Gastroesophageal sphincter (tissue), 4 donors: ENCODE data around the gene NPC1L1. TPM values are rescaled to one million over a fixed set of nuclear protein-coding genes. Genes with fewer than 3 reads are reported as not detected.
"Not testable (repeated sequence)": the region's sequence is repeated elsewhere in the genome, so short reads cannot be mapped to it uniquely, and the experiment has no call there.

Source experiments
- ATAC-seq: fragments of 150-250 bp; one replicate; pipeline ENCODE4 v1.9.1; 2016; ENCODE audit warnings: mild to moderate bottlenecking, moderate library complexity
- H3K27ac ChIP-seq, 4 donors: fragments of 200-600 bp; sonication (generic) in 3 of 4; 1 replicate in 3 of 4; 2 replicates in 1 of 4; pipeline ENCODE4 v1.5.1; 2016 to 2019
- H3K27me3 ChIP-seq: fragments of 200-600 bp; sonication (generic); one replicate; pipeline ENCODE4 v1.5.1; 2019
- H3K36me3 ChIP-seq, 2 donors: fragments of 200-600 bp; sonication (generic); one replicate each; pipeline ENCODE4 v1.5.1; 2019; ENCODE audit warnings: control low read depth in 1 of 2
- H3K4me1 ChIP-seq, 3 donors: fragments of 200-600 bp; sonication (generic); 1 replicate in 2 of 3; 2 replicates in 1 of 3; pipeline ENCODE4 v1.5.1; 2016 to 2019; ENCODE audit warnings: control low read depth in 2 of 3
- H3K4me3 ChIP-seq, 2 donors: fragments of 200-600 bp; sonication (generic); one replicate each; pipeline ENCODE4 v1.5.1; 2019; ENCODE audit warnings: mild to moderate bottlenecking in 1 of 2, moderate library complexity in 1 of 2
- H3K9me3 ChIP-seq, 3 donors: fragments of 200-600 bp; sonication (generic); one replicate each; pipeline ENCODE4 v1.5.1; 2017 to 2019; ENCODE audit warnings: control low read depth in 2 of 3
- CTCF ChIP-seq, 4 experiments: fragments of 200-600 bp in 2 of 4; fragments of 450-650 bp in 2 of 4; sonication (generic) in 1 of 4; IDR thresholded peaks; one replicate each; pipeline ENCODE4 v1.5.1; 2017 to 2019; ENCODE audit warnings: antibody characterized with exemption in 4 of 4, mild to moderate bottlenecking in 2 of 4, moderate library complexity in 2 of 4
- EP300 ChIP-seq: sonication (generic); formaldehyde crosslinking; IDR thresholded peaks from one replicate; pipeline ENCODE4 v1.6.1; 2017; ENCODE audit warnings: antibody characterized with exemption, mild to moderate bottlenecking
- POLR2A ChIP-seq, 2 donors: fragments of 450-650 bp; IDR thresholded peaks; one replicate each; pipeline ENCODE4 v1.6.1; 2017; ENCODE audit warnings: antibody characterized with exemption in 2 of 2, mild to moderate bottlenecking in 2 of 2, moderate library complexity in 1 of 2
- POLR2AphosphoS5 ChIP-seq: sonication (generic); formaldehyde crosslinking; IDR thresholded peaks from one replicate; pipeline ENCODE4 v1.6.1; 2017; ENCODE audit warnings: antibody characterized with exemption
- WGBS, 2 donors: methylation state at CpG; one replicate each; pipeline ENCODE4 v1.1.5; 2018; ENCODE audit warnings: low coverage in 1 of 2; 5-methylcytosine and 5-hydroxymethylcytosine counted together
- total RNA-seq, 4 donors: library from RNA; depleted of rRNA; stranded (reverse); fragments of >200 nt; gene quantifications; one replicate each; pipeline ENCODE4 v1.1.0, GENCODE V29; 2016

Gene NPC1L1
- total RNA-seq, 4 donors from 2014 or later, result 0.08 to 0.27 (median 0.16) TPM; not detected in 1

DNA sequence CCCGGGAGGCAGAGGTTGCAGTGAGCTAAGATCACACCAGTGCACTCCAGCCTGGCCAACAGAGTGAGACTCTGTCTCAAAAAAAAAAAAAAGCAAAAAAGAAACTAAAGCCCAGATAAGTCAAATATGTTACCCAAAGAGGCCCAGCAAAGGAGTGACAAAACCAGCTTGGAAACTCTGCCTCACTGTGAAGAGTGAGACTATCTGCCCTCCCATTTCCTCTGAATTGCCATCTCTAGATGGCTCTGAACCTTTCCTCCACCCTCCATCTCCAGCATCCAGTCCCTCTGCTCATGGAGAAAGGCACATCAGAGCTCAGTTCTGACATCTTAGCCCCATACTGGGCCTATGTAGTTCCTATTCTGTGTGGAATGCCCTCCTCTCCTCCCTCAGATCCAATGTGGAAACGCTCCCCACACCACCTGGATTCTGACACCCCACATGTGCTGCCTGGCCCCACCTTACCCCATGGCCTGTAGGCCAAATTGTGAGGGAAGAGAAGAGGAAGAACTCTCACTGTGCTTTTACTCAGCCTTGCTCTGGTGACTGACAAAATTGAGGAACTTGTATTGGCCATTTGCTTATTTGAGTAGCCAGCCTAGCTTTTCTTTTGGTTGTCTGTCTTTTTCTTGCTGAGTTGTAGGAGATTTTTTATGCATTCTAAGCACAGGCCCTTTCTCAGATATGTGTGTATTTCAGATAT lies 32.7 kb downstream of the NPC1L1 start:
- no peak for ATAC-seq
- 29 to 50% methylated on average over 1 to 2 of the region's 2 CpGs for WGBS, 2 donors
- Histone ChIP-seq H3K36me3 (no peaks in the 10 kb centered on the region), H3K9me3 (no peaks in the 10 kb centered on the region), H3K27me3 (peaks cover 5% of the 10 kb centered on the region), H3K4me1 (no peaks in the 10 kb centered on the region), H3K4me3 (no peak overlapping the region), H3K27ac (no peak overlapping the region)
- TF ChIP-seq POLR2AphosphoS5 (no peak), EP300 (no peak), CTCF (IDR thresholded peaks at IDR 0.05) (no peak), POLR2A (IDR thresholded peaks at IDR 0.05) (no peak)

DNA sequence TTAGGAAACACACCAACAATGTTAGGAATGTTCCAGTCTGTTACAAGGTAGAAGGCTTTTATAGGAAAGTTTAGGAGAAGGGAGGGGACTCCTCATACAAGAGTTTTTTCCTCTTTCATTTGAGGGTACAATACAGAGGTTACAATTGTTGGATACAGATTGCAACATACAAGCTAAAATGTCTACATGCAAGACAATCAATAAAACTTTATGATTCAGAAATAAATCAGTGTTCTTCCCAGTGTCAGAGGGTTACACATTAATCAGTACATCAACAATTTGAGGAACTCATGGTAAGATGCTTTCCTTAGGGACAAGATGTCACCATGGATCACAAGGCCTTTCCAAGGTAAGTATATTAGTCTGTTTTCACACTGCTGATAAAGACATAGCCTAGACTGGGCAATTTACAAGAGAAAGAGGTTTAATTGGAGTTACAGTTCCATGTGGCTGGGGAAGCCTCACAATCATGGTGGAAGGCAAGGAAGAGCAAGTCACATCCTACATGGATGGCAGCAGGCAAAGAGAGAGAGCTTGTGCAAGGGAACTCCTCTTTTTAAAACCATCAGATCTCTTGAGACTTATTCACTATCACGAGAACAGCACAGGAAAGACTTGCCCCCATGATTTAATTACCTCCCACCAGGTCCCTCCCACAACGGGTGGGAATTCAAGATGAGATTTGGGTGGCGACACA lies 34.4 kb downstream of the NPC1L1 start:
- not testable (repeated sequence) for H3K9me3 ChIP-seq, H3K27me3 ChIP-seq, H3K36me3 ChIP-seq, H3K4me3 ChIP-seq, ATAC-seq, H3K27ac ChIP-seq, H3K4me1 ChIP-seq
- WGBS, 2 donors, result 66 to 82% methylated on average over 3 of the region's 3 CpGs

DNA sequence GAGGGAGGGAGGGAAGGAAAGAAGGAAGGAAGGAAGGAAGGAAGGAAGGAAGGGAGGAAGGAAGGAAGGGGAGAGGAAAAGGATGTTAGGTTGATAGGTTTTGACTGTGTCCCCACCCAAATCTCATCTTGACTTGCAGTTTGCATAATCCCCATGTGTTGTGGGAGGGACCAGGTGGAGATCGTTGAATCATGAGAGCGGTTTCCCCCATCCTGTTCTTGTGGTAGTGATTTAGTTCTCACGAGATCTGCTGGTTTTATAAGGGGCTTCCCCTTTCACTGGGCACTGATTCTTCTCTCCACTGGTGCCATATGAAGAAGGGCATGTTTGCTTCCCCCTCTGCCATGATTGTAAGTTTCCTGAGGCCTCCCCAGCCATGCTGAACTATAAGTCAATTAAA lies 35.5 kb downstream of the NPC1L1 start:
- no peak overlapping the region for H3K4me3 ChIP-seq
- H3K9me3 ChIP-seq, result no peaks in the 10 kb centered on the region
- H3K27me3 ChIP-seq, result peaks cover 5% of the 10 kb centered on the region
- ATAC-seq, result no peak
- H3K36me3 ChIP-seq, result no peaks in the 10 kb centered on the region
- H3K4me1 ChIP-seq, result no peaks in the 10 kb centered on the region
- 61 to 83% methylated on average over 3 of the region's 3 CpGs for WGBS, 2 donors
- H3K27ac ChIP-seq, result no peak overlapping the region
- TF ChIP-seq POLR2AphosphoS5 (no peak), EP300 (no peak), CTCF (IDR thresholded peaks at IDR 0.05) (no peak), POLR2A (IDR thresholded peaks at IDR 0.05) (no peak)

DNA sequence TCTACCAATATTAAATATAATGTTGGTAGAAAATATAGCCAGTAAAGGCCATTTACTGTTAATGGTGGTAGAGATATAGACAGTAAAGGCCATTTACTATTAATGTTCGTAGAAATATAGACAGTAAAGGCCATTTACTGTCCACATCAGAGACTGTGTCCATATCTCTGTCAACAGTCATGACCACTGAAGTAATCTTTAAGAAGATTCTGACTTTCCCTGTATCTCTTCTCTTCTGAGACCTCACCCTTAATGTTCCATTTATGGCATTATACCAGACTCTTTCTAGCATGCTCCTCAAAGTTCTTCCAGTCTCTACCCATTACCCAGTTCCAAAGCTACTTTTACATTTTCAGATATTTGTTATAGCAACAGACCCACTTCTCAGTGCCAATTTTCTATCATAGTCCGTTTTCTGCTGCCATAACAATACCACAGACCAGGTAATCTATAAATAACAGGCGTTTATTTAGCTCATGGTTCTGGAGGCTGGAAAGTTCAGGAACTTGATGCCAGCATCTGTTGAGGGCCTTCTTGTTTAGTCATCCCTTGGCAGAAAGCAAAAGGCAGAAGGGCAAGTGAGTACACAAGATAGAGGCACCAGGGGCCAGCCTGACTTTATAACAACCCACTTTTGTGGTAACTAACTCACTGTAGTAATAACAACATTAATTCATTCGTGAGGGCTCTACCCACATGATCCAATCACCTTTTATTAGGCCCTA lies 42.7 kb downstream of the NPC1L1 start:
- TF ChIP-seq CTCF (IDR thresholded peaks at IDR 0.05) (no peak), POLR2A (IDR thresholded peaks at IDR 0.05) (no peak), POLR2AphosphoS5 (no peak)
- Histone ChIP-seq H3K4me3 (no peak overlapping the region), H3K27ac (no peak overlapping the region), H3K36me3 (no peaks in the 10 kb centered on the region), H3K9me3 (no peaks in the 10 kb centered on the region), H3K4me1 (peaks cover 0 to 3% (median 0%) of the 10 kb centered on the region in 3 donors), H3K27me3 (no peaks in the 10 kb centered on the region)
- no peak for ATAC-seq
- WGBS, 2 donors, result 29 to 36% methylated on average over 4 of the region's 4 CpGs

GRCh38 chr7:44497155-44498027 lies 43.7 kb downstream of the NPC1L1 start:
- H3K36me3 ChIP-seq, result no peaks in the 10 kb centered on the region
- no peaks in the 10 kb centered on the region for H3K9me3 ChIP-seq
- TF ChIP-seq CTCF (IDR thresholded peaks at IDR 0.05) (no peak), EP300 (no peak), POLR2A (IDR thresholded peaks at IDR 0.05) (no peak), POLR2AphosphoS5 (no peak)
- 96 to 100% methylated on average over 1 to 3 of the region's 5 CpGs for WGBS, 2 donors
- peaks cover 0 to 3% (median 0%) of the 10 kb centered on the region in 3 donors for H3K4me1 ChIP-seq
- no peaks in the 10 kb centered on the region for H3K27me3 ChIP-seq
- no peak overlapping the region for H3K4me3 ChIP-seq
- ATAC-seq, result no peak
- H3K27ac ChIP-seq, result no peak overlapping the region
